ENCODE measurements around the gene DDR1.
"Not testable (repeated sequence)": the region's sequence is repeated elsewhere in the genome, so short reads cannot be mapped to it uniquely, and the experiment has no call there.

- not testable (repeated sequence) for TF ChIP-seq CTCF (IDR thresholded peaks at IDR 0.05); POLR2A (IDR thresholded peaks at IDR 0.05); EP300 (IDR thresholded peaks at IDR 0.05; ENCODE audit: low read depth); POLR2AphosphoS5 (IDR thresholded peaks at IDR 0.05)
Measured at GRCh38 chr6:30859726-30860125, 24.6 kb upstream of the DDR1 start.
